ENCODE data around the gene TNP1.

TNP1 gene

GRCh38 chr2:216858312-216858711 lies 1.6 kb downstream of the TNP1 start:
- ATAC-seq, result no peak
- TF ChIP-seq ZC3H10 (CRISPR knock-in tag; IDR thresholded peaks at IDR 0.05) (no peak), CSDC2 (CRISPR knock-in tag; IDR thresholded peaks at IDR 0.05) (no peak), CREB5 (CRISPR knock-in tag; IDR thresholded peaks at IDR 0.05; ENCODE audit: low read depth) (no peak), PATZ1 (CRISPR knock-in tag; IDR thresholded peaks at IDR 0.05; ENCODE audit: borderline replicate concordance) (no peak), ZNF565 (CRISPR knock-in tag; conservative IDR thresholded peaks at IDR 0.05; ENCODE audit: low read depth) (no peak), OSR1 (CRISPR knock-in tag; IDR thresholded peaks at IDR 0.05) (no peak), TOX (CRISPR knock-in tag; IDR thresholded peaks at IDR 0.05; ENCODE audit: borderline replicate concordance) (no peak), ESRRG (CRISPR knock-in tag; IDR thresholded peaks at IDR 0.05) (no peak), BACH2 (CRISPR knock-in tag; IDR thresholded peaks at IDR 0.05; ENCODE audit: borderline replicate concordance) (no peak), ZNF70 (CRISPR knock-in tag; IDR thresholded peaks at IDR 0.05) (no peak), CSRNP3 (CRISPR knock-in tag; IDR thresholded peaks at IDR 0.05) (no peak), PPARA (CRISPR knock-in tag; IDR thresholded peaks at IDR 0.05; ENCODE audit: borderline replicate concordance) (no peak), POU6F1 (CRISPR knock-in tag; IDR thresholded peaks at IDR 0.05; ENCODE audit: borderline replicate concordance, low read depth) (no peak), ZNF8 (CRISPR knock-in tag; IDR thresholded peaks at IDR 0.05) (no peak), GLIS3 (CRISPR knock-in tag; IDR thresholded peaks at IDR 0.05) (no peak), SNAI2 (CRISPR knock-in tag; IDR thresholded peaks at IDR 0.05) (no peak)

GRCh38 chr2:216857131-216857550 lies 2.7 kb downstream of the TNP1 start:
- TF ChIP-seq ZNF565 (CRISPR knock-in tag; conservative IDR thresholded peaks at IDR 0.05; ENCODE audit: low read depth), result no peak
- no peak for TF ChIP-seq POU6F1 (CRISPR knock-in tag; IDR thresholded peaks at IDR 0.05; ENCODE audit: borderline replicate concordance, low read depth)
- TF ChIP-seq SNAI2 (CRISPR knock-in tag; IDR thresholded peaks at IDR 0.05), result no peak
- TF ChIP-seq CSDC2 (CRISPR knock-in tag; IDR thresholded peaks at IDR 0.05), result no peak
- TF ChIP-seq OSR1 (CRISPR knock-in tag; IDR thresholded peaks at IDR 0.05), result no peak
- TF ChIP-seq ZNF8 (CRISPR knock-in tag; IDR thresholded peaks at IDR 0.05), result no peak
- no peak for TF ChIP-seq ZFP30 (CRISPR knock-in tag; IDR thresholded peaks at IDR 0.05)
- no peak for TF ChIP-seq ARNTL (CRISPR knock-in tag; IDR thresholded peaks at IDR 0.05; ENCODE audit: borderline replicate concordance, low read depth)
- no peak for TF ChIP-seq TOX (CRISPR knock-in tag; IDR thresholded peaks at IDR 0.05; ENCODE audit: borderline replicate concordance)
- no peak for TF ChIP-seq ISL1 (CRISPR knock-in tag; IDR thresholded peaks at IDR 0.05)
- no peak for TF ChIP-seq PPARA (CRISPR knock-in tag; IDR thresholded peaks at IDR 0.05; ENCODE audit: borderline replicate concordance)
- no peak for TF ChIP-seq ZFP3 (CRISPR knock-in tag; IDR thresholded peaks at IDR 0.05)
- no peak for TF ChIP-seq TSHZ2 (CRISPR knock-in tag; IDR thresholded peaks at IDR 0.05)
- no peak for TF ChIP-seq ESRRG (CRISPR knock-in tag; IDR thresholded peaks at IDR 0.05)
- TF ChIP-seq GLIS3 (CRISPR knock-in tag; IDR thresholded peaks at IDR 0.05), result no peak
- TF ChIP-seq PATZ1 (CRISPR knock-in tag; IDR thresholded peaks at IDR 0.05; ENCODE audit: borderline replicate concordance), result no peak
- no peak for TF ChIP-seq BACH2 (CRISPR knock-in tag; IDR thresholded peaks at IDR 0.05; ENCODE audit: borderline replicate concordance)
- TF ChIP-seq CREB5 (CRISPR knock-in tag; IDR thresholded peaks at IDR 0.05; ENCODE audit: low read depth), result no peak
- no peak for TF ChIP-seq ZC3H10 (CRISPR knock-in tag; IDR thresholded peaks at IDR 0.05)
- no peak for TF ChIP-seq CSRNP3 (CRISPR knock-in tag; IDR thresholded peaks at IDR 0.05)
- ATAC-seq, result no peak

All from SK-N-SH treated with all-trans-retinoic acid at 6 μM for 48 hours (cell line).